ENCODE results near the gene NF1.

NF1 gene

DNA sequence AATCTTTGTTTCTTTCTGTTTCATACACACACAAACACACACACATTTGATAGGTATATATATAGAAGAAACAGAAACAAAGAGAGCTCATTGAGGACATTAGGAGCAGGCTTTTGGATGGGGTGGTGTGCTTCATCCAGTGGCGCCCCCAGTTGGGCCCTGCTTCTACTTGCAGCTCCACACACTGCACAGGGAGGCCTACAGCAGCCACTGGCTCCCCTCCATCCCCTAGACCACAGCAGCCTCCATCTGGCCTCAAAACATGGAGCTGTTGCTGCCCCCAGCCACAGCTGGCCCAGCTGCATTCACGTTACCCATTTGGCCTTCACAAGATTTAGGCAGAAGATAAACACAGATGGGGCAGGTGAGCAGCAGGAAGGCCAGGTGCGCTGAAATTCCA, 33.1 kb upstream of the NF1 start:
- Histone ChIP-seq H3K4me2 (ENCODE audit: low read depth, low read length) (no peak overlapping the region), H3F3A (ENCODE audit: insufficient read depth, low read length) (peaks cover 11% of the 10 kb centered on the region), H4K20me1 (ENCODE audit: insufficient read depth, low read length) (no peaks in the 10 kb centered on the region), H3K27me3 (replicated peaks; ENCODE audit: insufficient read depth, low read length) (no peaks in the 10 kb centered on the region), H3K36me3 (replicated peaks; ENCODE audit: insufficient read depth, low read length) (no peaks in the 10 kb centered on the region), H3K9ac (ENCODE audit: low read length) (no peak overlapping the region), H3K27ac (ENCODE audit: low read length) (peak overlapping the region; percentile 17; the same call in 1 of the 2 replicates), H3K9me3 (replicated peaks; ENCODE audit: insufficient read depth, low read length) (no peaks in the 10 kb centered on the region), H3K4me1 (ENCODE audit: low read length) (peaks cover 7% of the 10 kb centered on the region), H2AFZ (ENCODE audit: low read length) (peak overlapping the region; percentile 26; the same call in 1 of the 2 replicates), H3K79me2 (ENCODE audit: low read length) (no peaks in the 10 kb centered on the region), H3K9me2 (replicated peaks; ENCODE audit: insufficient read depth, low read length) (no peaks in the 10 kb centered on the region), H3K4me3 (ENCODE audit: low read length) (no peak overlapping the region)
- DNase-seq = peak; percentile 27
- TF ChIP-seq EZH2 (optimal IDR thresholded peaks at IDR 0.05; ENCODE audit: low read depth, low read length) = no peak
- TF ChIP-seq, protein P1, sequence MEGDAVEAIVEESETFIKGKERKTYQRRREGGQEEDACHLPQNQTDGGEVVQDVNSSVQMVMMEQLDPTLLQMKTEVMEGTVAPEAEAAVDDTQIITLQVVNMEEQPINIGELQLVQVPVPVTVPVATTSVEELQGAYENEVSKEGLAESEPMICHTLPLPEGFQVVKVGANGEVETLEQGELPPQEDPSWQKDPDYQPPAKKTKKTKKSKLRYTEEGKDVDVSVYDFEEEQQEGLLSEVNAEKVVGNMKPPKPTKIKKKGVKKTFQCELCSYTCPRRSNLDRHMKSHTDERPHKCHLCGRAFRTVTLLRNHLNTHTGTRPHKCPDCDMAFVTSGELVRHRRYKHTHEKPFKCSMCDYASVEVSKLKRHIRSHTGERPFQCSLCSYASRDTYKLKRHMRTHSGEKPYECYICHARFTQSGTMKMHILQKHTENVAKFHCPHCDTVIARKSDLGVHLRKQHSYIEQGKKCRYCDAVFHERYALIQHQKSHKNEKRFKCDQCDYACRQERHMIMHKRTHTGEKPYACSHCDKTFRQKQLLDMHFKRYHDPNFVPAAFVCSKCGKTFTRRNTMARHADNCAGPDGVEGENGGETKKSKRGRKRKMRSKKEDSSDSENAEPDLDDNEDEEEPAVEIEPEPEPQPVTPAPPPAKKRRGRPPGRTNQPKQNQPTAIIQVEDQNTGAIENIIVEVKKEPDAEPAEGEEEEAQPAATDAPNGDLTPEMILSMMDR (IDR thresholded peaks at IDR 0.05; ENCODE audit: low read length) = peak; percentile 13; the same call in 1 of the 2 replicates

DNA sequence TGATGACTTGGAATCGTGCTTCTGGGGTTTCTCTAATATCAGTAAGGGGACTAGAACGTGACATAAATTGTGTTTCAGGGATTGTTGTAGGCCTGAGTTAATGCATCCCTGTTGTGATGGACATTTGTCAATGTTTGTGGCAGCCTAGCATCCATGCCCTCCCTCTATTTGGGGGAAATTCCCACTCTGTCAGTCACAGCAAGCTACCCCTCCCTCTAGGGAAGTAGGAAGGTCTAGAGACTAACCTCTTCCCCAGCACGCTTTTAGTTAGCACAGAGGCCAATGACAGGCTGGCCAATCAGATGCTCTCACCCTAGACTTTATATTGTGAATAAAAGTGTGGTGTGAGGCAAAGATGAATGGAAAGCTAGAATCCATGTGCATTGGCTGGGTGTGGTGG, 32.4 kb upstream of the NF1 start:
- H3K36me3 ChIP-seq (replicated peaks; ENCODE audit: insufficient read depth, low read length) = no peaks in the 10 kb centered on the region
- no peak overlapping the region for H2AFZ ChIP-seq (ENCODE audit: low read length)
- no peaks in the 10 kb centered on the region for H4K20me1 ChIP-seq (ENCODE audit: insufficient read depth, low read length)
- peaks cover 7% of the 10 kb centered on the region for H3K4me1 ChIP-seq (ENCODE audit: low read length)
- no peaks in the 10 kb centered on the region for H3K9me3 ChIP-seq (replicated peaks; ENCODE audit: insufficient read depth, low read length)
- no peaks in the 10 kb centered on the region for H3K79me2 ChIP-seq (ENCODE audit: low read length)
- TF ChIP-seq, protein P1 (IDR thresholded peaks at IDR 0.05; ENCODE audit: low read length) = no peak
- TF ChIP-seq EZH2phosphoT487 (IDR thresholded peaks at IDR 0.05; ENCODE audit: low read length) (no peak), EZH2 (optimal IDR thresholded peaks at IDR 0.05; ENCODE audit: low read depth, low read length) (no peak)
- no peak overlapping the region; the same call in 1 of the 2 replicates for H3K27ac ChIP-seq (ENCODE audit: low read length)
- DNase-seq = no peak
- no peak overlapping the region for H3K4me2 ChIP-seq (ENCODE audit: low read depth, low read length)
- H3K4me3 ChIP-seq (ENCODE audit: low read length) = no peak overlapping the region
- no peak overlapping the region for H3K9ac ChIP-seq (ENCODE audit: low read length)
- no peaks in the 10 kb centered on the region for H3K9me2 ChIP-seq (replicated peaks; ENCODE audit: insufficient read depth, low read length)
- H3K27me3 ChIP-seq (replicated peaks; ENCODE audit: insufficient read depth, low read length) = no peaks in the 10 kb centered on the region
- peaks cover 11% of the 10 kb centered on the region for H3F3A ChIP-seq (ENCODE audit: insufficient read depth, low read length)

DNA sequence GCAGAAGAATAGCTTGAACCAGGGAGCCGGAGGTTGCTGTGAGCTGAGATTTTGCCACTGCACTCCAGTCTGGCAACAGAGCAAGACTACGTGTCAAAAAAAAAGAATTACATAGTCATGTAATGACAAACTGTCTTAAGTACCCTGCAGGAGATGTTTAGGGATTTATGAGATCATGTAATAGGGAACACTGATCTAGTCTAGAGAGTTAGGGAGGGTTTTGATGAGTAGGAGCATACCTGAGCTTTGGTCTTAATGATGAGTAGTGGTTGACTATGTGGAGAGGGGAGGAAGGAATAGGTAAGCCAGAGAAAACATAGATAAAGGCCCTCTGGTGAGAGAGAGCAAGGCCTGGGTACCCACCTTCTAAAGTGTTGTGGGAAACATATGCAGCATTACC, 30.1 kb upstream of the NF1 start:
- Histone ChIP-seq H3K4me3 (ENCODE audit: low read length) (no peak overlapping the region), H3K4me1 (ENCODE audit: low read length) (peaks cover 7% of the 10 kb centered on the region), H3K9me3 (replicated peaks; ENCODE audit: insufficient read depth, low read length) (no peaks in the 10 kb centered on the region), H3K27me3 (replicated peaks; ENCODE audit: insufficient read depth, low read length) (no peaks in the 10 kb centered on the region), H3F3A (ENCODE audit: insufficient read depth, low read length) (peaks cover 11% of the 10 kb centered on the region), H3K27ac (ENCODE audit: low read length) (no peak overlapping the region), H4K20me1 (ENCODE audit: insufficient read depth, low read length) (no peaks in the 10 kb centered on the region), H3K79me2 (ENCODE audit: low read length) (no peaks in the 10 kb centered on the region), H2AFZ (ENCODE audit: low read length) (no peak overlapping the region), H3K9me2 (replicated peaks; ENCODE audit: insufficient read depth, low read length) (no peaks in the 10 kb centered on the region), H3K4me2 (ENCODE audit: low read depth, low read length) (no peak overlapping the region), H3K36me3 (replicated peaks; ENCODE audit: insufficient read depth, low read length) (no peaks in the 10 kb centered on the region), H3K9ac (ENCODE audit: low read length) (no peak overlapping the region)
- TF ChIP-seq, protein P1 (IDR thresholded peaks at IDR 0.05; ENCODE audit: low read length) = no peak
- TF ChIP-seq EZH2phosphoT487 (IDR thresholded peaks at IDR 0.05; ENCODE audit: low read length) = no peak
- TF ChIP-seq EZH2 (optimal IDR thresholded peaks at IDR 0.05; ENCODE audit: low read depth, low read length) = no peak
- no peak for DNase-seq
